Keratinocyte (primary cell): ENCODE results near the gene CD177. TPM values are rescaled to one million over a fixed set of nuclear protein-coding genes. Genes with fewer than 3 reads are reported as not detected.
A peak's percentile ranks its signal among the peaks of the same experiment; 100 is the strongest.
"Not testable (repeated sequence)": the region's sequence is repeated elsewhere in the genome, so short reads cannot be mapped to it uniquely, and the experiment has no call there.

ENCODE experiments used
- DNase-seq: peaks from one replicate; pipeline ENCODE4 v3.0.0-alpha.2; 2011; ENCODE audit warnings: low read depth, missing footprints, low spot score
- FAIRE-seq: peaks from 2 replicates; lab custom pipeline; 2011; peaks lifted over from hg19 to GRCh38; lab: Jason Lieb, UNC
- H2AFZ ChIP-seq: 2 replicates; pipeline ENCODE4 v1.6.0; 2012; ENCODE audit warnings: low read length, control low read depth, inconsistent platforms; ENCODE audit not compliant: control insufficient read depth
- H3K27ac ChIP-seq: 2 replicates; pipeline ENCODE4 v1.5.1; 2011; ENCODE audit warnings: low read length; ENCODE audit not compliant: control insufficient read depth, insufficient read depth
- H3K27me3 ChIP-seq: 3 replicates; pipeline ENCODE4 v1.6.0; 2011; ENCODE audit warnings: low read length; ENCODE audit not compliant: control insufficient read depth, insufficient read depth; ENCODE audit errors: extremely low read depth
- H3K36me3 ChIP-seq, 2 experiments: 2 replicates in 1 of 2; 3 replicates in 1 of 2; pipeline ENCODE4 v1.5.1; 2011; ENCODE audit warnings: low read length in 2 of 2, mild to moderate bottlenecking in 1 of 2; ENCODE audit not compliant: control insufficient read depth in 2 of 2, insufficient read depth in 2 of 2; ENCODE audit errors: extremely low read depth in 1 of 2
- H3K4me1 ChIP-seq: 3 replicates; pipeline ENCODE4 v1.5.1; 2011; ENCODE audit warnings: low read length; ENCODE audit not compliant: control insufficient read depth, insufficient read depth; ENCODE audit errors: extremely low read depth
- H3K4me2 ChIP-seq: 3 replicates; pipeline ENCODE4 v1.6.0; 2011; ENCODE audit warnings: low read depth, low read length; ENCODE audit not compliant: control insufficient read depth, insufficient read depth; ENCODE audit errors: extremely low read depth
- H3K4me3 ChIP-seq, 3 experiments: fragments of 200-600 bp in 1 of 3; sonication (generic) in 1 of 3; 2 replicates in 2 of 3; 3 replicates in 1 of 3; pipeline ENCODE4 v1.5.1; 2011 to 2016; ENCODE audit warnings: low read length in 3 of 3, mild to moderate bottlenecking in 3 of 3, control low read depth in 2 of 3, inconsistent platforms in 1 of 3, low read depth in 1 of 3, mixed read lengths in 1 of 3, mixed run types in 1 of 3, moderate library complexity in 1 of 3; ENCODE audit not compliant: control insufficient read depth in 2 of 3, insufficient read depth in 2 of 3; ENCODE audit errors: extremely low read depth in 1 of 3
- H3K79me2 ChIP-seq: 2 replicates; pipeline ENCODE4 v1.6.0; 2012; ENCODE audit warnings: low read length; ENCODE audit not compliant: control insufficient read depth, insufficient read depth
- H3K9ac ChIP-seq: 3 replicates; pipeline ENCODE4 v1.6.0; 2011; ENCODE audit warnings: low read length; ENCODE audit not compliant: control insufficient read depth, insufficient read depth; ENCODE audit errors: extremely low read depth
- H3K9me1 ChIP-seq: 3 replicates; pipeline ENCODE4 v1.6.0; 2011; ENCODE audit warnings: low read length; ENCODE audit not compliant: control insufficient read depth, insufficient read depth; ENCODE audit errors: extremely low read depth
- H3K9me3 ChIP-seq: 2 replicates; pipeline ENCODE4 v1.5.1; 2012; ENCODE audit warnings: low read depth, low read length; ENCODE audit not compliant: control insufficient read depth
- H4K20me1 ChIP-seq: 3 replicates; pipeline ENCODE4 v1.6.0; 2011; ENCODE audit warnings: low read length; ENCODE audit not compliant: control insufficient read depth, insufficient read depth; ENCODE audit errors: extremely low read depth
- CTCF ChIP-seq, 3 experiments: IDR thresholded peaks in 1 of 3; conservative IDR thresholded peaks in 1 of 3; optimal IDR thresholded peaks in 1 of 3; 2 replicates in 2 of 3; 3 replicates in 1 of 3; pipeline versions ENCODE3 to v1.5.1; 2011; ENCODE audit warnings: low read length in 3 of 3, mild to moderate bottlenecking in 3 of 3, moderate library complexity in 2 of 3, control low read depth in 1 of 3, inconsistent platforms in 1 of 3; ENCODE audit not compliant: insufficient read depth in 2 of 3; ENCODE audit errors: extremely low read depth in 1 of 3
- EZH2 ChIP-seq: IDR thresholded peaks from one replicate; pipeline ENCODE4 v1.6.1; 2012; ENCODE audit warnings: inconsistent platforms, mild to moderate bottlenecking, low read length, moderate library complexity
- dilution Hi-C: fragments of 300-500 bp; cut with MboI; formaldehyde crosslinking; loops from one replicate; pipeline ENCODE4 v1.7.0; 2020; ENCODE audit warnings: low sequenced_read_pairs; ENCODE audit not compliant: extremely low pct_ligation_motif_present
- polyA plus RNA-seq, 5 experiments: library from polyadenylated mRNA; depleted of rRNA in 3 of 5; stranded (reverse) in 3 of 5; stranded (forward) in 1 of 5; unstranded in 1 of 5; fragments of >200 nt; gene quantifications; 1 replicate in 1 of 5; 2 replicates in 3 of 5; 3 replicates in 1 of 5; pipeline versions ENCODE4 v1.2.1 to v1.2.3, GENCODE V29; 2011 to 2012; ENCODE audit warnings: missing spikeins in 2 of 5, low read depth in 1 of 5, low replicate concordance in 1 of 5

CD177 gene
- polyA plus RNA-seq, 1 donor (not counting 4 experiments of a cell fraction or from before 2014, with no cell fraction given) = 1.1 TPM

GRCh38 chr19:43380771-43381386, 27.4 kb downstream of the CD177 start:
- Histone ChIP-seq H3K27ac (no peak overlapping the region), H3K36me3 (no peaks in the 10 kb centered on the region), H3K4me3 (no peak overlapping the region), H2AFZ (no peak overlapping the region), H3K4me1 (peaks cover 6% of the 10 kb centered on the region), H3K79me2 (no peaks in the 10 kb centered on the region), H3K27me3 (no peaks in the 10 kb centered on the region), H3K4me2 (peak overlapping the region; percentile 9), H4K20me1 (no peaks in the 10 kb centered on the region), H3K9me1 (no peaks in the 10 kb centered on the region), H3K9ac (no peak overlapping the region), H3K9me3 (no peaks in the 10 kb centered on the region)
- TF ChIP-seq EZH2 (no peak), CTCF (optimal IDR thresholded peaks at IDR 0.05 in 1 of 3, IDR thresholded peaks at IDR 0.05 in 1 of 3, conservative IDR thresholded peaks at IDR 0.05 in 1 of 3; ENCODE audit: extremely low read depth in 1 of 3, insufficient read depth in 2 of 3, low read length in 3 of 3) (no peak)
- FAIRE-seq = no peak
- dilution Hi-C loops = no loop called here
- DNase-seq = no peak

- H3K4me1 ChIP-seq, H3K4me2 ChIP-seq, H3K9me1 ChIP-seq, H2AFZ ChIP-seq, H3K4me3 ChIP-seq, H3K79me2 ChIP-seq, H3K9me3 ChIP-seq, H4K20me1 ChIP-seq, dilution Hi-C loops, H3K36me3 ChIP-seq, H3K27ac ChIP-seq, H3K27me3 ChIP-seq, DNase-seq, H3K9ac ChIP-seq: not testable (repeated sequence)
- peak; percentile 61 for FAIRE-seq
These were observed 29.2 kb downstream of the CD177 start for GRCh38 chr19:43382586-43383216.

- H3K36me3 ChIP-seq, H3K4me3 ChIP-seq, H3K79me2 ChIP-seq, H3K27ac ChIP-seq, DNase-seq, H3K4me2 ChIP-seq, H3K4me1 ChIP-seq, dilution Hi-C loops, H3K9ac ChIP-seq, H2AFZ ChIP-seq, H3K27me3 ChIP-seq, H4K20me1 ChIP-seq, H3K9me1 ChIP-seq, H3K9me3 ChIP-seq: not testable (repeated sequence)
- peak; percentile 41 for FAIRE-seq
These were observed 29.8 kb downstream of the CD177 start for GRCh38 chr19:43383254-43383653.

GRCh38 chr19:43383759-43384158, 30.3 kb downstream of the CD177 start:
- H3K4me1 ChIP-seq, H3K36me3 ChIP-seq, H3K9me1 ChIP-seq, DNase-seq, H3K27me3 ChIP-seq, H3K79me2 ChIP-seq, H2AFZ ChIP-seq, H3K9ac ChIP-seq, H3K4me3 ChIP-seq, H4K20me1 ChIP-seq, dilution Hi-C loops, H3K9me3 ChIP-seq, H3K27ac ChIP-seq, H3K4me2 ChIP-seq: not testable (repeated sequence)
- FAIRE-seq = peak; percentile 84
